Hematopoietic multipotent progenitor cell (in vitro differentiated cells): ENCODE results near the gene CFAP54. TPM values are rescaled to one million over a fixed set of nuclear protein-coding genes. Genes with fewer than 3 reads are reported as not detected.
"Not testable (repeated sequence)": the region's sequence is repeated elsewhere in the genome, so short reads cannot be mapped to it uniquely, and the experiment has no call there.

Experiments used
- DNase-seq, 3 donors: peaks; one replicate each; pipeline ENCODE4 v3.0.0-alpha.2; 2011 to 2015; ENCODE audit warnings: low read depth in 2 of 3, low spot score in 2 of 3
- total RNA-seq: library from RNA; depleted of rRNA; stranded (reverse); fragments of >200 nt; gene quantifications from one replicate; pipeline ENCODE4 v1.2.3, GENCODE V29; 2012

The CFAP54 gene
- total RNA-seq, 1 donor: 1.1 TPM

DNA sequence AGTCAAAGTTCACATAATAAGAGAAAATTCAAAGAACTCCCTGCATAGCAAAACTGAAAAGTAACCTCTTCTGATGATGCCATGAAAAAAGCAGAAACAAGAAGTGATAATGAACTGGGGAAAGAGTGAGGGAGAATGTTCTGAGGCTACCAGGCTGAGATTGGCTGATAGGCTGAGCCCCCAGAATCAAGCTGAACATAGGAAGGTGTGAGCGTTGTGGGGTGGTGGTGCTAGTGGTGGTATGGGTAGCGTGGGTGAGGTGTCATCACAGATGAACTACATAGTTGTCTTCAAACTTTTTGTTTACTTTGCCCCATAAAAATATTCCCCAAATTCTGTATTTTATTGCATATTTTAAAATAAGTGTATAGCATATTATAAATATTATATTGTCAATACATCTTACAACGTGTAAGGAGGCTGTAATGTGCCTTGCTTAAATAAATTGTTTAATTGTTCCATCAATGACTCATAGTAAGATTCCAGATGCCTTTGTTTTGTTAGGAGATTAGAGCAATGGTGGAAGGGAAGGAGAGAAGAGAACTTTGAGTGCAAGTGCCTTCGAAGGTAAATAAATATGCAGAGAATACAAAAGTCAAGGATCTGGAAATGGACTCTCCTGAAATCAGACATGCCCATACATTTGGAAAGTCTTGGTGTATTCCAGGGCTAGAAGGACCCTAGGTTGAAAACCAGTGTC lies 15.8 kb upstream of the CFAP54 start:
- DNase-seq: no peak

DNA sequence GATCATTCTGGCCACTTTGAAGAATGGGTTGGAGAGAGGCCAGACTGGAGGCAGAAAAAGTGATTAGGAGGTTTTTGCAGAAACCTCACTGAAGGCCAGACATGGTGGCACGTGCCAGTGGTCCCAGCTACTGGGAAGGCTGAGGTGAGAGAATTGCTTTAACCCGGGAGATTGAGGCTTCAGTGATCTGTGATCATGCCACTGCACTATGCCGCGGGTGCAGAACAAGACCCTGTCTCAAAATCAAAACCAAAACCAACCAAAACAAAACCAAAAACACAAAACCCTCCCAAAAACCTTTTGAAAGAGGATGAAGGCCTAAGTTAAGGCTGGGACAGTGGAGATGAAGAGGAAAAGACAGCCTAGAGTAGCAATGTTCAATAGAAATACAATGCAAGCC lies 15.2 kb upstream of the CFAP54 start:
- no peak for DNase-seq

DNA sequence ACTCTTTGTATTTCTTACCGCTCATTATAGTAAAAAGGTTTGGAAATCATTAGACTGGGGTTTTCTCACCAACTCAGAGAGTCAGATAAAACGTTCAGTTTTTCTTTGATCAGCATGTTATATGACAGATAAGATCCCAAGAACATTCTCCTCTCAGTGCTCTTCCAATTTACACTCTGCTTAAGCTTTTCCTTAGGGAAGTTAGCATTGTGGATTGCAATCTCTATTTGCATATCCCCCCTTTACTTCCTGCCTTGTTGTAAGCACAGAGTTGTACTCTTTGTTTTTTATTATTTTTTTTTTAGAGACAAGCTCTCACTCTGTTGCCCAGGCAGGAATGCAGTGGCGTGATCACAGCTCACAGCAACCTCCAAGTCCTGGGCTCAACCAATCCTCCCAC lies 11.4 kb upstream of the CFAP54 start:
- DNase-seq: no peak

DNA sequence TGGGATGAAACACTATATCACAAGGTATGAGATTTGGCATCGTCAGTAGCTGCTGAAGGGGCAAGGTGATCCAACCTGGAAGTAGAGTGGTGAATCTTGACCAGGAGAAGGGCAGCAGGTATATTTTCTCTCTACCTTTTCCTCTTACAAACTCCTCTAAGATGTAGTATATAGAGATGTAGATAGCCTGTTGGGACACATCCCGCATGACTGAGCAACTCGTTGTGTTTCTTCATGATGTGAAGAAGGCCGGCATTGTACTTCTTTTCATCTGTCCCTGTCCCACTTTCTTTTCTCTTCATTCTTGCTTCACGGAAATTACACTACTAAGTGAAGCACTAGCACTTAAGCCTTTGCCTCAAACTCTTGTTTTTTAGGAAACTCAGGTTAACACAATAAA lies 7.3 kb upstream of the CFAP54 start:
- DNase-seq: no peak

DNA sequence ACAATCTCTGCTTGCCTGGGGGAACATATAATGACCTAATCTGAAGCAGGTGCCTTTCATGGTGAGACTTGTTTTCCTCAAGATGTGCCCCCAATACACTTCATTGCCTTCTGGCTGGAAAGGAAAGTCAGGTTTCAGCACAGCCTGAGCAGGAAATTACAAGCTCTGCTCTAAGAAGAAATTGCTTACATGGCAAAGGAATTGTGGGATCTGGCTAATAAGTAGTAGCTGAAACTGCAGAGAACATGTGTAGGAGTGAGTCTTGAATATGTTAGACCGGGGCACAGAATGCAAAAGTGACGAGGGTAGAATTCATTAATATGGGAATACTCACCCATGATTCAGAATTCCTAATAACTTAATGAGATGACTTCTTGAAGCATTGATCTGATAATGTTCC lies 6.3 kb upstream of the CFAP54 start:
- no peak for DNase-seq

DNA sequence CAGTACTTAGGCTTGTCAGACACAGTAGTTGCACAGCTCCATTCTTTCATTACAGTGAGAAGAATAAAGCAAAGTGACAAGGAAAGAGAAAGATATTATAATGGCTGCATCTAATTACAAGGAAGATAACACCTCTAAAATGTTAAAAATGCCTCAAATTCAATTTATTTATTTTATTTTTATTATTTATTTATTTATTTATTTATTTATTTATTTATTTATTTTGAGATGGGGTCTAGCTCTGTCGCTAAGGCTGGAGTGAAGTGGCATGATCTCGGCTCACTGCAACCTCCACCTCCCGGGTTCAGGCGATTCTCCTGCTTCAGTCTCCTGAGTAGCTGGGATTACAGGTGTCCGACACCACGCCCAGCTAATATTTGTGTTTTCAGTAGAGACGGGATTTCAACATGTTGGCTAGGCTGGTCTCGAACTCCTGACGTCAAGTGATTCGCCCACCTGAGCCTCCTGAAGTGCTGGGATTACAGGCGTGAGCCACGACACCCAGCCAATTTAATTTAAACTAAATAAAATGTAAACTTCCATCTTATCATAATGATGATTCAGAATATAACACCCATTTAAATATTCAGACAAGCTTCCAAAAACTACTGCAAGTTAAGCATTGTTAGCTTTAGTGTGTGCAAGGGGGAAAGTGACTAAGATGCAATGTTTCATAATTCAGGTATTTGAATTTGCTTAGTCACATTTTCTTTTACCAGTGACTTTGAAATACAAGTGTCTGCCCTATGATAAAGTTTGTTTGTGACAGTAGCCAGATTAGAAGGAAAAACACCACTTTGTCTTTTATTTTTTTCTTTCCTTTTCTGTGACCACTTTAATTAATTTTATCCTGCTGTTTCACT lies 2.4 kb upstream of the CFAP54 start:
- DNase-seq: no peak

DNA sequence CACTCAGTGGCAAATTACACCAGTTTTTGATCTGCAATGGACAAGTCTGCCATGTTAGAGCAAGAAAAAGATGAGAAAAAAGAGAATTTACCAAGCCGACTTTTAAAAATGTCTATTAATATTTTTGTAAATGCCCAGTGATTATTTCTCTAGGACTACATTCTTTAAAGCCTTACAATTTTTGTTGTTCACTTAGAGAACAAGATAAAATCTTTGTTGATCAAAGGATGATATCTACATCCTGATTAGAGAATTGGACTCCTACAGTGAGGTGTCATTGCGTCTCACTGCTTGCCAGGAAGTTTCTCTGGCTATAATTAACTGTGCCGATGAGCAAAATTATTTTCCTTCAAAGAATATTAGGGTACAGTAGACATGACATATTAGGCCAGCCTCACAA lies 1.7 kb upstream of the CFAP54 start:
- DNase-seq: no peak

DNA sequence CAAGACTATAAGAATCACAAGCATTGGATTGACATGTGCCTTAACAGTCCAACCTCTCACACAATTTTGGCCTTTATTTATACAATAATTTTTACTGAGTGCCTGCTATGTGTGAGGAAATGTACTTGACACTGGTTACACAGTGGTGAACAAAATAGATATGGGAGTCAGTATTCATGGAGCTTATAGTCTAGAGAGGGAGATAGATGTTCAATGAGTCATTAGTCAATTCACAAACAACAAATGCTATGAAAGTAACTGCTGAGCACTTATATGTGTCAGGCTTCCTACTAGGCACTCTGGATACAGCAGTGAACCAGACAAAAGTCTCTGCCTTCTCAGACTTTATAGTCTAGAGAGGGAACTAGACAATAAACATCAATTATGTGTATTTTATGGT lies 3.7 kb downstream of the CFAP54 start:
- no peak for DNase-seq

DNA sequence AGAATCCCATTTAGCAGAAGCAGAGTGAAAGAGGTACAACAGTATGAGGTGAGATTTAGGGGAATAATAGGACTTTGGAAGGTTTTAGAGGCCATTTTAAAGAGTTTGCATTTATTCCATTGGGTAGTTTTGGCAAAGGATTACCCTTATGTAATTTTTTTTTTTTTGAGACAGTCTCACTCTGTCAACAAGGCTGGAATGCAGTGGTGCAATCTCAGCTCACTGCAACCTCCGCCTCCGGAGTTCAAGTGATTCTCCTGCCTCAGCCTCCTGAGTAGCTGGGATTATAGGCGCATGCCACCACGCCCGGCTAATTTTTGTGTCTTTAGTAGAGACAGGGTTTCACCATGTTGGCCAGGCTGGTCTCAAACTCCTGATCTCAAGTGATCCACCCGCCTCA lies 4.8 kb downstream of the CFAP54 start:
- not testable (repeated sequence) for DNase-seq

DNA sequence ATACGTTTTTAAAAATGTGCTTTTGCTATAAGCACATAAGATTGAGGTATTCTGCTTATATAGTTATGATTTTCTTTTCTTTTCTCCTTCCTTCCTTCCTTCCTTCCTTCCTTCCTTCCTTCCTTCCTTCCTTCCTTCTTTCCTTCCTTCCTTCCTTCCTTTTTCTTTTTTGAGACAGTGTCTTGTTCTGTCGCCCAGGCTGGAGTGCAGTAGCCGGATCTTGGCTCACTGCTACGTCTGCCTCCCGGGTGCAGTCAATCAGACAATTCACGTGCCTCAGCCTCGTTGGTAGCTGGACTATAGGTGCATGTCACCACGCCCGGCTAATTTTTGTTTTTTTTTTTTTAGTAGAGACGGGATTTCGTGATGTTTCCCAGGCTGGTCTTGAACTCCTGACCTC lies 5.8 kb downstream of the CFAP54 start:
- DNase-seq: no peak

DNA sequence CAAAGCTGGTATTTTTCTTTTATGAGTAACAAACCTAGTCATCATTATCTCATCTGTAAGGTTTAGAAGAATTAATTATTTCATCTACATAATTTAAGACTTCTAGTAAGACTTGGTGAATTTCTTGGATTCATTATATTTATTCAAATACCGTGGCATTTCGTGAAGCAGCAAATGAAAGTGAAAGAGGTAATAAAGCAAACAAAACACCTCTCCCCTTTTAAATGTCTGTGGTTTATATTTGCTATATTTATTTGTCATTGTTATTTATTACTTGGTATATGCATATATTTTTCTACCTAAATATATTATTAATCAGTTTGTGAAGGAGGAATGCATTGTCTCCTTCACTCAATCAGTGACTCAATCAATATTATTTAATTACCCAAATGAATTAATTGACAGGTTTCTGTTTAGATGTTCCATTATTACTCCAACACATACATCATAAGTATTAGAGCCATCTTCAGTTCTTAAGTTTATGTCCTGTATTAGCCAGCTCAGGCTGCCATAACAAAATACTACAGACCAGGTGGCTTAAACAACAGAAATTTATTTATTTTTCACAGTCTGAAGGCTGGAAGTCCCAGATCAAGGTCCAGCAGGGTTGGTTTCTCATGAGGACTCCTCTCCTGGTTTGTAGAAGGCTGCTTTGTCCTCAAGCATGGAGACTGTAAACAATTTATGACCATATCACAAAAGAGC lies 6.6 kb downstream of the CFAP54 start:
- DNase-seq: peak in 1 of 3 donors; percentile 37

DNA sequence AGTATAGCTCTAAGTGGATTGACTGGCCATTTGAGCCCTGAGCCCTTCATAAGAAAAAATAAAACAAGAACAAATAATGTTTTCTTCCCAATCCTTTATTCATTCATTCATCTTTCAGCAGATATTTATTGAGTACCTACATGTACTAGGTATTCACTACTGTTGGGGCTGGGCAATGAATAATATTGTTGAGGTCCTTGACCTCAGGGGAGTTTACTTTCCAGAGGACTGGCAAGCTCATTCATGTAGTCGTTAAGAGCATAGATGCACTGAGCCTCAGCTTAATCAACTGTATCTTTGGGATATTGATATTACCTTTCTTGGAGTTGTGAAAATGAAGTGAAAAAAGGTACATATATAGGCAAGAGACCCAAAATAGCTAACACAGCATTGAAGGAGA lies 7.6 kb downstream of the CFAP54 start:
- DNase-seq: no peak

DNA sequence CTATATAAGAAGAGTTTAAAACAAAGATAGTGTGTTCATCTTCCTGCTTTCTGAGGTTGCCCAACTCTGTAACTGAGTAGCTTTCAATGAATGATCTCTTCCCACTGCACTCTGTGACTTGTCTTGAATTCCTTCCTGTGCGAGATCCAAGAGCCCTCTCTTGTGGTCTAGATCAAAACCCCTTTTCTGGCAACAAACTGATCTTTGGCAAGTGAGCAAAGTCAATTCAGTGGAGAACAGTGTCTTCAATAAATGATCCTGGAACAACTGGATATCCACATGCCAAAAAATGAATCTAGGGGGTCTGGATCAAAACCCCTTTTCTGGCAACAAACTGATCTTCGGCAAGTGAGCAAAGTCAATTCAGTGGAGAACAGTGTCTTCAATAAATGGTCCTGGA lies 8.5 kb downstream of the CFAP54 start:
- no peak for DNase-seq

DNA sequence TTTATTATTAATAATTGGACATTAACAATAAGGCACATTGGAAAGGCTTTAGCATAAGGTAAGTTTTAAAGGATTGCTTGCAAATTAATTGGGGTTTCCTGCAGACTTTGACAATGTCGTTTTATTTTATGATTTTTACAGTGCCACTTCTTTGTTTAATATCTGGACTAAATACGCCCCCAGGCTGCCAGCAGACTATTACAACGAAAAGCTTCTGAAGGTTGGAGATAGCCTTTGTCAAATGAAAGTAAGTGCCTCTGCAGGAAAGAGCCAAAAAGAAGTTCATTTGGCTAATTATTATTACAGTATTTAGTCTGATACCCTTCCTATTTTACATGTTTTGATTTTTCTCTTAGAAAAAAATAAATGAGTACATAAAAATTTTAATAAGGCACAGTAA lies 11.3 kb downstream of the CFAP54 start:
- peak in 2 of 3 donors; percentile 43 to 63 for DNase-seq

DNA sequence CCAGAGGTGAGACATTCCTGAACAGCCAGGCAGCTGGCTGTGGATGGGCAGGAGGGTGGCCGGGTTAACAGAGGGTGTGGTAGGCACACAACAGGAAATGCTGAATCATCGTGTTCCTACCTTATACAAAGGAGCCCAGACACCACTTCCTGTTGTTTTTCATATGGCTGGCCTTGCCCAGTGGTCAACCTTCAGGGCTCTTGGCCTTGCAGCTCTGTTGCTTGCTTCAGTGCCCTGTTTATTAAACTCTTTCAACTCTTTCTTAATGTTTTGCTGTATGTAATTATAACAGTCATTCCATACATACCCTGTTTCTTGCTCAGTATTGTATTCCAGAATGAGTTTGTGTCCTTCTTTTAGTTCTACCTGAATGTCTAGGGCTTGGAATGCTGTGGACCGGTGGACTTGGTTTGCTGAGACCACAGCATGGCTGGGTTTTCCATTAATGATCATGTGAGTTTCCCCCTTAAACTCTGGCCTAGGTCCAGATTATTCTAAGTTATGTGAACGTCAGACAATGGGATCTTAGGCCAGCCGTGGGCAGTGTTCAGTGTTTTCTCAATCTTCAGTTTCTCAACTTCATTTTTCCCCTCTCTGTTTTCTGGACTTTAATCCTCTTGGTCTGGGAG lies 11.9 kb downstream of the CFAP54 start:
- DNase-seq: peak in 1 of 3 donors; percentile 45

DNA sequence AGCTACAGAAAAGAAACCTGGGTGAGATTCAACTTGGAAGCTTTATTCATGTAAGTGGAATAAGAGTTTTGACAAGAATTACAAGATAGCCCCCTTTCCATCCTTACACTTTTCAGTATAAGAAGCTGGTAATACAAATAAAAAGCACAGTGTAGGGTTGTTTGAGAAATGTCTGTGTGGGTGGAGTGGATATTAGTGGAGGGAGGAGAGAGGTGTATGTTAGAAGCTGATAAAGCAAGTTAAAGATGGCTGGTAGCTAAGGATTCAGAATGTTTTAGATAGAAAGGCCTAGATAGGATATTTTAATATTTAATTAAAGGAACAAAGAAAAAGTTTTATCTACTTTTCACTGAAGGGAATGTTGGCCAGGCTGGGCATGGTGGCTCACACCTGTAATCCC lies 12.5 kb downstream of the CFAP54 start:
- DNase-seq: no peak

DNA sequence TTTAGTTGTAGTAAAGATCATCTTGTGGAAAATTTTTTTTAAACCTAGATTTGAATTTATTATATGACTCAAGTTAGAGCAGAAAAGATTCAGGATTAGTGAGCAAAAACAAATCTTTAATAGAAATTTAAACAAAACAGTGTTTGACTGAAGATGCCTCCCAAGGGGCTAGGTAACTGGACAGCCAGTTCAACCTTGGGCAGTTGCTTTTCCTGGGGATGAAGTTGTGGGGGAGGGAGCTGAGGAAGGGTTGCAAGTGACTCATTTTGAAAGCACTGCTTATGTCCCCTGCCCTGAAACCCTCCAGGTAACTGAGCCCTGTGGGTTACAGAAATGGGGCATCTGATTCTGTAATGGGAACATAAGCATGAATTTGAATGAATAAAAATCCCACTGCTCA lies 13.1 kb downstream of the CFAP54 start:
- no peak for DNase-seq

DNA sequence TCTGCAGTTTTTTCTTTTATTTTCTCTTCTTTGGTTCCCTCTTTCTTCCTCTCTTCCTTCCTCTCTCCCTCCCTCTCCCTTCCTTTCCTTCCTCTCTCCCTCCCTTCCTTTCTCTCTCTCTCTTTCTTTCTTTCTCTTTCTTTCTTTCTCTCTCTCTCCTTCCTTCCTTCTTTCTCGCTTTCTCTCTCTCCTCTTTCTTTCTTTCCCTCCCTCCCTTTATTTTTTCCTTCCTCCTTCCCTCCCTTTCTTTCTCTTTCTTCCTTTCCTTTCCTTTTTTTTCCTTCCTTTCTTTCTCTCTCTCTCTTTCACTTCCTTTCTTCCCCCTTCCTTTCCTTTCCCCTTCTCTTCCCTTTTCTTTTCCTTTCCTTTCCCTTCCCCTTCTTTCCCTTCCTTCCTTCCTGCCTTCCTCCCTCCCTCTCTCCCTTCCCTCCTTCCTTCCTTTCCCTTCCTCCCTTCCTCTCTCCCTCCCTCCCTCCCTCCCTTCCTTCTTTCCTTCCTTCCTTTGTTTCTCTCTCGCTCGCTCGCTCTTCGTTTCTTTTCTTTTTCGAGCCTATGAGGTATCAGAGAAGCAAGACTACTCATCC lies 13.7 kb downstream of the CFAP54 start:
- no peak for DNase-seq

DNA sequence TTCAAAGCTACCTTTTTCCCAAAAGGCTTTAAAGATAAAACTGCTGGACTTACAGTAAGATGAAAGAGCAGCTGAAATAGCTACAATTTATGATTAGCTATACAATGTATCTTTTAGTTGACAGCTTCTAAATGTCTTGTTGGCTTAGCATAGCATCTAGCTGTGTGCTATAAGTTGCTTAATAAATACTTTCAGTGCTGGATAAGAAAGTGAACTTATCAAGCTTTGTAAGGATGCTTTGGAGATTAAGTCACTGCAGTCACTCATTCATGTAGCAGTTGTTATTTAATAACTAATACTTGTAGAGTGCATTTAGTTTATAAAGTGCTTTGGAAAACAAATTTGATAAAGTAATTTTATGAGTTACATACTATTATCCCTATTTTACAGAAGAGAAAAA lies 14.6 kb downstream of the CFAP54 start:
- DNase-seq: no peak

DNA sequence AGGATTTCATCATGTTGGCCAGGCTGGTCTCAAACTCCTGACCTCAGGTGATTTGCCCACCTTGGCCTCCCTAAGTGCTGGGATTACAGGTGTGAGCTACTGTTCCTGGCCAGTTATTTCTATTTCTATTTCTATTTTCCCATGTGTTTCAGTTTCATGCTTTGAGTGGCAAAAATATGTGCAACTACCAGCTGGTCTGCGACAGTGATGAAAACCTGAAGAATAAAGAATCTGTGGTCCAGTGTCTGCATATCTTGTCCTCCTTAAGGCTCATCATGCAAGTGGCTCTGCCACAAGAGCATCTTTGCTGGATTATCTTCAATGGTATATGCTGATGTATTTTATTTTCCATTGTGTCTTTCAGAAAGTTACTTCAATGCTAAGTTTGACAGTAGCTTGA lies 17.4 kb downstream of the CFAP54 start:
- DNase-seq: no peak

DNA sequence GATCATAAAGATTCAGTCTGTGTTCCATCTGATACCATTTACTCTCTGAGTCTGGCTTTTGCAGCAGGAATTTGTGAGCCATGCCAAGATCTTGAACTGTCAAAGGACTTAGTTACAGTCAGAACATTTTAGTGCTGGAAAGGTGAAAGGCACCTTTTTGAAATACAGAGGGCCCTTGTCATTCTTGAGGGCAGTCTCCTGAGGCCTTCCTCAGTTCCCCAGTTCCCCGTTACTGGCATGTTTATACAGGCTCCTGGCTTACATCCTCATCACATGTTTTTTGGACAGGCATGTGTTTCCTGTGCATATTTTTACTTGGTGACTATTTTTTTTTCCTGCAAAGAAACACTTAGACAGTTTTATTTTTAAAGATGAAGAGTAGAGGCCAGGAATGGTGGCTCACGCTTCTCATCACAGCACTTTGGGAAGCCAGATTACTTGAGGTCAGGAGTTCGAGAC lies 21.0 kb downstream of the CFAP54 start:
- DNase-seq: no peak
